ENCODE results near the gene C22orf23. TPM values are rescaled to one million over a fixed set of nuclear protein-coding genes. Genes with fewer than 3 reads are reported as not detected.
"Not testable (repeated sequence)": the region's sequence is repeated elsewhere in the genome, so short reads cannot be mapped to it uniquely, and the experiment has no call there.

C22orf23 gene
- total RNA-seq, 1 donor from 2014 or later: 0.70 TPM

DNA sequence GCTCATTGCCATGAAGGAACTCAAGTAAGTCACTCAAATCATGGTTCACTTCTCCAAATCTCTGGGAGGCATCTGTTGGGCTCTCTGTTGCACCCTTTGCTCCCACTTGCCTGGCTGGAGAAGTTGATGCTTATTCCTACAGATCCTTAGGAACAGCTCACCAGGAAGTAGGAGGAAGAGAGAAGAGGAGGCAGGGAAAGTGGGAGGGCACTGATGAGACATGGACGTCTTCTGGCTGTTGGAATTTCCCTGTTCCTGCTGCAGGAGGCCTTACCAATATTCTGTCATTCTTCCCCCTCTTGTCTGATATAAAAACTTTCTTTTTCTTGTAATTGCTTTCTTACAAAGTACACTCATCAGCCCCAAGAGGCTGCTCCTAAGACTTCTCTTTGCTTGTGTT is 13.7 kb upstream of the C22orf23 start:
- Mint-ChIP-seq H3K4me3 (no peak overlapping the region), H3K4me1 (ENCODE audit: unreplicated experiment) (peaks cover 24% of the 10 kb centered on the region), H3K9me3 (no peaks in the 10 kb centered on the region), H3K36me3 (peaks cover 16% of the 10 kb centered on the region), H3K27me3 (no peaks in the 10 kb centered on the region), H3K27ac (no peak overlapping the region)
- DNase-seq (ENCODE audit: extremely low spot score, unreplicated experiment): no peak
- TF ChIP-seq, protein P1, sequence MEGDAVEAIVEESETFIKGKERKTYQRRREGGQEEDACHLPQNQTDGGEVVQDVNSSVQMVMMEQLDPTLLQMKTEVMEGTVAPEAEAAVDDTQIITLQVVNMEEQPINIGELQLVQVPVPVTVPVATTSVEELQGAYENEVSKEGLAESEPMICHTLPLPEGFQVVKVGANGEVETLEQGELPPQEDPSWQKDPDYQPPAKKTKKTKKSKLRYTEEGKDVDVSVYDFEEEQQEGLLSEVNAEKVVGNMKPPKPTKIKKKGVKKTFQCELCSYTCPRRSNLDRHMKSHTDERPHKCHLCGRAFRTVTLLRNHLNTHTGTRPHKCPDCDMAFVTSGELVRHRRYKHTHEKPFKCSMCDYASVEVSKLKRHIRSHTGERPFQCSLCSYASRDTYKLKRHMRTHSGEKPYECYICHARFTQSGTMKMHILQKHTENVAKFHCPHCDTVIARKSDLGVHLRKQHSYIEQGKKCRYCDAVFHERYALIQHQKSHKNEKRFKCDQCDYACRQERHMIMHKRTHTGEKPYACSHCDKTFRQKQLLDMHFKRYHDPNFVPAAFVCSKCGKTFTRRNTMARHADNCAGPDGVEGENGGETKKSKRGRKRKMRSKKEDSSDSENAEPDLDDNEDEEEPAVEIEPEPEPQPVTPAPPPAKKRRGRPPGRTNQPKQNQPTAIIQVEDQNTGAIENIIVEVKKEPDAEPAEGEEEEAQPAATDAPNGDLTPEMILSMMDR (conservative IDR thresholded peaks at IDR 0.05): no peak

GRCh38 chr22:37965940-37966664 is 12.7 kb upstream of the C22orf23 start:
- TF ChIP-seq, protein P1 (conservative IDR thresholded peaks at IDR 0.05): no peak
- H3K36me3 Mint-ChIP-seq: peaks cover 23% of the 10 kb centered on the region
- H3K27ac Mint-ChIP-seq: no peak overlapping the region
- no peak overlapping the region for H3K4me3 Mint-ChIP-seq
- H3K9me3 Mint-ChIP-seq: no peaks in the 10 kb centered on the region
- no peaks in the 10 kb centered on the region for H3K27me3 Mint-ChIP-seq
- DNase-seq (ENCODE audit: extremely low spot score, unreplicated experiment): no peak
- H3K4me1 Mint-ChIP-seq (ENCODE audit: unreplicated experiment): peaks cover 19% of the 10 kb centered on the region

DNA sequence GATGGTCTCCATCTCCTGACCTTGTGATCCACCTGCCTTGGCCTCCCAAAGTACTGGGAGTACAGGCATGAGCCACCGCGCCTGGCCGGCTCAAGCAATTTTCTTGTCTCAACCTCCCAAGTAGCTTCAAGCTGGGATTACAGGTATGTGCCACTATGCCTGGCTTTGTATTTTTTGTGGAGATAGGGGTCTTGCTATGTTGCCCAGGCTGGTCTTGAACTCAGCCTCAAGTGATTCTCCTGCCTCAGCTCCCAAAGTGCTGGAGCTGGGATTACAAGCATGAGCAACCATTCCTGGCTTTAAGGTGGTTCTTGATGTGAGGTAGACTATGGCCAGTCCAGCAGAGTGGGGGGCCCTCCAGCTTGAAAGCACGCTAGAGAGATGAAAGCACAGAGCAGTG is 7.7 kb upstream of the C22orf23 start:
- no peaks in the 10 kb centered on the region for H3K27me3 Mint-ChIP-seq
- no peak overlapping the region for H3K27ac Mint-ChIP-seq
- DNase-seq (ENCODE audit: extremely low spot score, unreplicated experiment): no peak
- no peaks in the 10 kb centered on the region for H3K9me3 Mint-ChIP-seq
- H3K4me1 Mint-ChIP-seq (ENCODE audit: unreplicated experiment): peaks cover 8% of the 10 kb centered on the region
- TF ChIP-seq, protein P1 (conservative IDR thresholded peaks at IDR 0.05): no peak
- peaks cover 21% of the 10 kb centered on the region for H3K36me3 Mint-ChIP-seq
- no peak overlapping the region for H3K4me3 Mint-ChIP-seq

DNA sequence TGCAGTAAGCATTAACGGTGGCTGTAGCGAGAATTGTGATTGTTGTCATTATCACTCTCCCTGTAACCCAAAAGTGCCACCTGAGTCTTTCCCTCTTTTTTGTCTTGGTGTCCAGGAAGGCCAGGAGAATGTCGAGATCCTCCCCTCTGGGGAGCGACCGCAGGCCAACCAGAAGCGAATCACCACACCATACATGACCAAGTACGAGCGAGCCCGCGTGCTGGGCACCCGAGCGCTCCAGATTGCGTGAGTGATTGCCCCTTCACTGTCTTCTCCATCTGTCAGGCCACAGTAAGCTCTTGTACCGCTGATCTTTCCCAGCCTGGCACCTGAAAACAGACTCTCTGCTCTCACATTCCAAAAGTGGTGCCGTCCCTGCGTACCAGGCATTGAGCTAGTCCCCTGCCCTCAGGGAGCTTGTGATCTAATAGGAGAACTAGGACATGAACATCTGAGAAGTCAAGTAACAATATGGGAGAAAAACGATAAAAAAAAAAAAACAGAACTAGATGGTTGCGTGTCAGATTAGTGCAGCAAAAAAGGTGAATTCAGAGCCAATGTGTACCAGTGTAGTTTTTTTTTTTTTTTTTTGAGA is 5.9 kb upstream of the C22orf23 start:
- H3K27ac Mint-ChIP-seq: no peak overlapping the region
- H3K4me1 Mint-ChIP-seq (ENCODE audit: unreplicated experiment): peaks cover 8% of the 10 kb centered on the region
- no peaks in the 10 kb centered on the region for H3K9me3 Mint-ChIP-seq
- H3K4me3 Mint-ChIP-seq: no peak overlapping the region
- TF ChIP-seq, protein P1 (conservative IDR thresholded peaks at IDR 0.05): no peak
- DNase-seq (ENCODE audit: extremely low spot score, unreplicated experiment): no peak
- H3K36me3 Mint-ChIP-seq: peaks cover 25% of the 10 kb centered on the region
- no peaks in the 10 kb centered on the region for H3K27me3 Mint-ChIP-seq

- Mint-ChIP-seq H3K9me3 (no peaks in the 10 kb centered on the region), H3K27me3 (peaks cover 4% of the 10 kb centered on the region), H3K36me3 (peaks cover 23% of the 10 kb centered on the region), H3K4me1 (ENCODE audit: unreplicated experiment) (peaks cover 21% of the 10 kb centered on the region), H3K27ac (no peak overlapping the region), H3K4me3 (no peak overlapping the region)
- TF ChIP-seq, protein P1 (conservative IDR thresholded peaks at IDR 0.05): no peak
- no peak for DNase-seq (ENCODE audit: extremely low spot score, unreplicated experiment)
Observed at GRCh38 chr22:37957232-37957631, 3.8 kb upstream of the C22orf23 start.

DNA sequence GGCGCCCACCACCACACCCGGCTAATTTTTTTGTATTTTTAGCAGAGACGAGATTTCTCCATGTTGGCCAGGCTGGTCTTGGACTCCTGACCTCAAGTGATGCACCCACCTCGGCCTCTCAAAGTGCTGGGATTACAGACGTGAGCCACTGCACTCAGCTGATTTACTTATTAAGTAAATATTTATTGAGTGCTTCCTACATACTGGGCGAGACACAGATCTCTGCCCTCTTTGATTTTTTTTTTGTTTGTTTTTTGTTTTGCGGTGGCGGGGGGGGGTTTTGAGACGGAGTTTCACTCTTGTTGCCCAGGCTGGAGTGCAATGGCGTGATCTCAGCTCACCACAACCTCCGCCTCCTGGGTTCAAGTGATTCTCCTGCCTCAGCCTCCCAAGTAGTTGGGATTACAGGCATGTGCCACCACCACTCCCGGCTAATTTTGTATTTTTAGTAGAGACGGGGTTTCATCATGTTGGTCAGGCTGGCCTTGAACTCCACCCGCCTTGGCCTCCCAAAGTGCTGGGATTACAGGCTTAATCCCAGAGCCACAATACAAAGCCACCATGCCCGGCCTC is 2.5 kb upstream of the C22orf23 start:
- not testable (repeated sequence) for H3K9me3 Mint-ChIP-seq; H3K27ac Mint-ChIP-seq; DNase-seq (ENCODE audit: extremely low spot score, unreplicated experiment); H3K27me3 Mint-ChIP-seq; H3K4me3 Mint-ChIP-seq
- Mint-ChIP-seq H3K4me1 (ENCODE audit: unreplicated experiment) (peaks cover 28% of the 10 kb centered on the region), H3K36me3 (peaks cover 15% of the 10 kb centered on the region)
